GM19397 (cell line): ENCODE results near the gene ARRDC1.
"Not testable (repeated sequence)": the region's sequence is repeated elsewhere in the genome, so short reads cannot be mapped to it uniquely, and the experiment has no call there.

ENCODE experiments used
- ATAC-seq: cut with Tn5 transposase; IDR thresholded peaks from one replicate; pipeline ENCODE4 v1.9.1; 2021; ENCODE audit warnings: mild to moderate bottlenecking, moderate library complexity; ENCODE audit not compliant: unreplicated experiment

The ARRDC1 gene

DNA sequence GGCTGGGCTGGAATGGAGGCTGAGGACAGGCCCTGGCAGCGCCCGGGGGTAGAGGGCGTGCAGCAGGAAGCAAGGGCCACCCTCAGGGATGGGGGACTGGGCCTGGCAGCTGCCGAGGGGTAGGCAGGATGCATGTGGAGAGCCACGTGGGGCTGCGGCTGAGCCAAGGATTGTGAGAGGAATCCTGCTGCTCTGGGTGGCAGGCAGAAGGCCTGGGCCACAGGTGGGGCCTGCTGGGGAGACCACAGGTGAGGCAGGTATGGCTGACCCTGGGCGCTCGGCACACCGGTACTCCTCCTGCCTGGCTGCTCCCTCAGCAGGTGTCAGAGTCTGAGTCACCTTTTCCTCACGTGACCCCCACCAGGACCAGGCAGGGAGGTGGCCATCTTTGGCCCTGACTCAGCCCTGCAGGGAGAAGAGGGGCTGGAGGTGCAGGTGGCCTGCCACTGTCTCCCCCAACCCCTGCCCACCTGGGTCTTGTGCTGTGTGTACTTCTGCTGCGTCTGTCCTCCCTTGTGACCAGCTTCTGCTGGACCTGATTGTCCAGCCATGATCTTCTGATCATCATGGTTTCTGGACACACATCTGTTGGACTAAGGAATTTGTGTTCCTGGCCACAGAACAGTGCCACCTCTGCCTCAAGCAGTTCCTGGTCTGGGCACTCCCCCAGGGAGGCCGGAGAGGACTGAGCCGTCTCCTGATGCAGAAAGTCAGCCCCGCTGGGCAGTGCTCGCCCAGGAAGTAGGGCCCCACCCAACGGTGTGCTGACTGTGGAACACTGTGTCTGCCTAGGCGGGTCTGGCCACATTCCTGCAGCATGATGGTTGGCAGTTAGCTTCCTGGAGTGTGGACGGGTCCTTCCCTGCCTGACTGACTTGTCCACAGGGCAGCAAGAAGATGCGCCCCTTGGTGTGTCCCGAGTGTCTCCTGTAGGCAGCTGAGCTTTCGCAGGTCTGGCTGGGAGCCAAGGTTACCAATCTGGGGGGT, 6.4 kb downstream of the ARRDC1 start:
- no peak for ATAC-seq

DNA sequence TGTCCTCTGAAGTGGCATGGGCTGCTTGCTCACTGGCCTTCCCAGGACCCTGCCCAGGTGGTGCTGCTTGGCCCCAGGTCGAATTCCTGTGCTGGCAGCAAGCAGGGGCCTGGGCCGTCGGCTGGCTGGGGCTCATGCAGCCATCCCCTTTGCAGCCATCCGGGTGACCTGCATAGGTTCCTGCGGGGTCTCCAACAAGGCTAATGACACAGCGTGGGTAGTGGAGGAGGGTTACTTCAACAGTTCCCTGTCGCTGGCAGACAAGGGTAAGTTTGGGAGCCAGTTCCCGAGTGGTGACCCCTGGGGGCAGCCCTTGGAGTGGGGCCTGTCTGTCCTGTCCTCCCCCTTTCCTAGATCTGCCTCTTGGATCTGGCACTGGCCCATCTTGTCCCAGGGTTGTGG, 7.3 kb downstream of the ARRDC1 start:
- ATAC-seq = no peak

DNA sequence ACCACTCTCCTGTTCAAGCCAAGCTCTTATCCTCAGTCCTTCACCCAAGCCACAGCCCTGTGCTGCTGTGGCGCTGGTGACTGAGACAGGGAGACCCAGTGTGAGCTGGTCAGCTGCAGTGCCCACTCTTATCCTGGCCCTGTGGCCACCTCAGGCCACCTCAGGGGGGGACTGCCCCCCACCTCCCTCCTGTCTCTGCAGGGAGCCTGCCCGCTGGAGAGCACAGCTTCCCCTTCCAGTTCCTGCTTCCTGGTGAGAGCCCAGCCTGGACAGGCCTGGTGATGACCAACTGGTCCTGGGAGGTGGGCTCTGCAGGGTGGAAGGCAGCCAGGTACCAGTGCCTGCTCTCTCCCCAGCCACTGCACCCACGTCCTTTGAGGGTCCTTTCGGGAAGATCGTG, 7.8 kb downstream of the ARRDC1 start:
- no peak for ATAC-seq

DNA sequence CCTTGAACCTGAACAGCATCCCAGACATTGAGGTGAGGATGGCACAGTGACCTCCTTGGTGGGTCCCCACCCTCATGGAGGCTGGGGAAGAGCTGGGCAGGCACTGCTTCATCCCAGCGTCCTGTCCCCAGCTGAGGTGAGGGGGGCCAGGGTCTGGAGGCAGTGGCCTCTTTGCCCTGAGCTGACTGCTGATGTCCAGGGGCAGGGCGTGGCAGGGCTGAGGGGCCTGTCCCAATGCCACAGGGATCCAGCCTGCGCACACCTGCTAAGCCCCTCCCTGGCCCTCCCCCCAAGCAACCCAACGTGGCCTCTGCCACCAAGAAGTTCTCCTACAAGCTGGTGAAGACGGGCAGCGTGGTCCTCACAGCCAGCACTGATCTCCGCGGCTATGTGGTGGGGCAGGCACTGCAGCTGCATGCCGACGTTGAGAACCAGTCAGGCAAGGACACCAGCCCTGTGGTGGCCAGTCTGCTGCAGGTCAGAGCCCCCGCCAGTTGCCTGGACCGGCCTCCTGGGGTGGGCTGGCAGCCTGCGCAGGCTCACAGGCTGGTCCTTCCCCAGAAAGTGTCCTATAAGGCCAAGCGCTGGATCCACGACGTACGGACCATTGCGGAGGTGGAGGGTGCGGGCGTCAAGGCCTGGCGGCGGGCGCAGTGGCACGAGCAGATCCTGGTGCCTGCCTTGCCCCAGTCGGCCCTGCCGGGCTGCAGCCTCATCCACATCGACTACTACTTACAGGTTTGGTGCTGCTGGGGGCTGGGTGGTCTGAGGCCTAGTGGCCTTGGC, 8.4 kb downstream of the ARRDC1 start:
- ATAC-seq = no peak

DNA sequence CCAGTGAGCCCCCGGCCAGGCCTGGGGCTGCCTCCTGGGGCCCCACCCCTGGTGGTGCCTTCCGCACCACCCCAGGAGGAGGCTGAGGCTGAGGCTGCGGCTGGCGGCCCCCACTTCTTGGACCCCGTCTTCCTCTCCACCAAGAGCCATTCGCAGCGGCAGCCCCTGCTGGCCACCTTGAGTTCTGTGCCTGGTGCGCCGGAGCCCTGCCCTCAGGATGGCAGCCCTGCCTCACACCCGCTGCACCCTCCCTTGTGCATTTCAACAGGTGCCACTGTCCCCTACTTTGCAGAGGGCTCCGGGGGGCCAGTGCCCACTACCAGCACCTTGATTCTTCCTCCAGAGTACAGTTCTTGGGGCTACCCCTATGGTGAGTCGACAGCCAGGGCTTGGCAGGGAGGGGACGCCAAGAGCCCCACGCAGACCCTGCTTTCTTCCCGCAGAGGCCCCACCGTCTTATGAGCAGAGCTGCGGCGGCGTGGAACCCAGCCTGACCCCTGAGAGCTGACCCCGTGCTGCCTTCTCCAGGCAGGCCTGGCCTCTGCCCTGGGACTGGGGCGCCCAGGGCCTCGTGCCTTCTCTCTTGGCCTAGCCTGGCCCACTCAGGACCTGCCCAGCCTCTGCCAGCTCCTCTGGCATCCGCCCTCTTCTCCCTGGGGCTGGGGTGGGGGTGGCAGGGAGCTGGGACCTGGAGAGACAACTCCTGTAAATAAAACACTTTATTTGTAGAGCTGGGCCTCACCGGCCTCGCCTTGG, 9.3 kb downstream of the ARRDC1 start:
- no peak for ATAC-seq

DNA sequence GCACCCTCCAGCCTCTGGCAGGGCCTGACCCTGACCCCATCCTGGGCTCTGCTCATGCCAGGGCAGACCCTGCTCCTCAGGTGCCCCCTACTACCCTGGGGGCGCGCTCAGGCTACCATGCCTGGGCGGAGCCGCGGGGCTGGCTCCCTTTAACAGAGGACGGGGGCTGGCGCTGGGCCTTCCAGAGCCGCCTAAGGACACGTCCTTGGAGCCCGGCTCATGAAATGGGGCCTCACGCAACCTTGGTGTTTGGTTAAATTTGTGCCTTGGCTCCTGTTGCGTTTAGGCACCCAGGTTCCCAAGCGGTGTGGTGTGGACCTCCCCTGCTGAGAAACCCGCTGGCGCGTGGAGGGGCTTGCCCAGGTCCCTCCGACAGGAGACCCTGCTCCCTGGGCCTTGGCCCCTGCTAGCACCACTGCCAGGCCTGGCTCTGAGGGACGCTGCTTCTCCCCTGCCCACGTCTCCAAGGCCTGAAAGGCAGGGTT, 9.9 kb downstream of the ARRDC1 start:
- ATAC-seq = no peak

DNA sequence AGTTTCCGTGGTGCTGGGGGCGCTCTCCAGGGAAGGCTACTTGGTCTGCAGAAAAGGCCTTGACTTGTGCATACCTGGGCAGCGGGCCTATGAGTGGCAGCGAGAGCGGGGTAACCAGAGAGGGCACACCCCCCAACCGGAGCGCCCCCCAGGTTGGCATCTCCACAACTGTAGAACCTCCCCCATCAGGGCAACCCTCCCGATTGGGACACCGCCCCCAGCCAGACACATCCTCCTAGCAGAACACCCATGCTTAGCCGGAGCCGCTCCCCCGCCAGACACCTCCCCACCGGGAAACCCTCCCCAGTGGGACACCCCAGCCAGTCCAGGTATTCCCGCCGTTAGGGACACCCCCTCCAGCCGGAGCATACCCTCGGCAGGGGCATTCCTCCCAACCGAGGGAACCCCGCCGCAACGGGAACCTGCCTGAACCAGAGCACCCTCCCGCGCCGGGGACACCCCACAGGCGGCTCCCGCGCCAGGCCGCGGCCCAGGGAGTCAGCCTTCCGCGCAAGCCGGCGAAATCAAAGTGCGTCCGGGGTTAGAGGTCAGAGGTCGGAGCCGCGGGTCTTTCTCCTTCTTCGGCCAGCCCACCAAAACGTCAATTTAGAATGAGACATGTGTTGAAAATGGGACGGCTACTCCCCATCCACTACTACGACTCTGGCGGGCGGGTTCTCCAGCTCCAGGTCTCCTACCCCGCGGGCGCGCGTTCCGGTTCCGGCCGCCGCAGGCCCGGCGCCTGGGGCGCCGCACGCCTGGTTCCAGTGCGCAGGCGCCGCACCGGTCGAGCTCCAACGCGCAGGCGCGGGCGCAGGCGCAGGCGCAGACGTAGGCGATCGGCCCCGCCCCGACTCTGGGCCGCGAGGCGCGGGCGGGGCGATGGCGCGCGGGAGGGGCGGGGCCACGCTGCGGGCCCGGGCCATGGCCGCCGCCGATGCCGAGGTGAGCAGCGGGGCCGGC, 12.9 kb downstream of the ARRDC1 start, which contains the start of gene EHMT1:
Gene EHMT1 (plus strand): TSS at position 901 of the 963 bp plus-strand sequence. CDS start 24 bp downstream, at position 925.
- ATAC-seq = peak; percentile 75

DNA sequence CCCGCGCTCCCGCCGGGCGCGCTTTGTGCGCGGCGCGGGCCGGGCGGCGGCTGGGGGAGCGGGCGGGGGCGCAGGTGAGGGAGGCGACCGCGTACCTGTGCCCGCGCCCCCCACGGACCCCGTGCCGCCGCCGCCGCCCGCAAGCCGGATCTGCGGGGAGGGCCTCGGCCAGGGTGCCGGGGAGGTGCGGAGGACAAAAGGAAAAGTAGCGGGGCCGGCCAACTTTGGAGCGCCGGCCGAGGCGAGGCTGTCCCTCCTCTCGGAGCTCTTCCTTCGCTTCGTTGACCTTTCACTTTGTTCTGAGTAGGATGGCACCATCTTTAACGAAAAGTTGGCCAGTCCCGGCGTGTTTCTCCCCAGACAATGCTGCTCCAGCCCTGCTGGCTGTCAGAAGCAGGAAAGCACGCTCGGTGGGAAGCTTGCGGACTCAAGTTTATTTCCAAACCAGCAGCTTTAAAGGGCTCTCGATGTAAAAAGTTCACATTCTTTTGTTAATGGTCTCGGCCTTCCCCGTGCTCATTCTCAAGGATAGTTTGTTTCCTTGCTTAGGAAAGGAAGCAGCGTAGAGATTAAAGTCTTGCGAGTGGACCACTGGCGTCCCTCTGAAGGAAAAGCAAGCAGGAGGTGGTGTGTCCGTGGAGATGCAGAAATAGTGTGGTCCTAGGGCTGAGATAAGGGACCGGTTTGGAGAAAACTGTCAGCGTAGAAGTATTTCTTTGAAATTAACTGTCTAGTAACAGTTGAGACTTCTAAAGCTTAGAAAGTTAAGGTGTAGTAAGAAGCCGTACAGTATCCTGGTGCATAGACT, 14.0 kb downstream of the ARRDC1 start:
- ATAC-seq = peak; percentile 21

DNA sequence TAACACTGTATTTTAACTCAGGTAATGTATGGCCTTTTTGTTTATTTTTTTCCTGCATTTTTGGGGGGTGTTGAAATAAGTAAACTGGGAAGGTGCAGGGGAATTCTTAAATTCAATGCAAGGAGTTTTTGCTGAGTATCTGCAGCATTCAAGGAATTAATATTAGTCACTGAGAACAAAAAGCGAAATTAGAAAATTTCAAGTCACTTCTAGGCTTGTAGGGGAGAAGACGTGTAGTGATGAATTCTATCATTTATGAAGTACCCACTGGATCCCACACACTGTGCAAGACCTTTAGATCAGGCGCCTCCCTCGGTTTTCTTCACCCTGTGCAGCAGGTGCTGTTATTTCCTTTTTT, 14.5 kb downstream of the ARRDC1 start:
- no peak for ATAC-seq

DNA sequence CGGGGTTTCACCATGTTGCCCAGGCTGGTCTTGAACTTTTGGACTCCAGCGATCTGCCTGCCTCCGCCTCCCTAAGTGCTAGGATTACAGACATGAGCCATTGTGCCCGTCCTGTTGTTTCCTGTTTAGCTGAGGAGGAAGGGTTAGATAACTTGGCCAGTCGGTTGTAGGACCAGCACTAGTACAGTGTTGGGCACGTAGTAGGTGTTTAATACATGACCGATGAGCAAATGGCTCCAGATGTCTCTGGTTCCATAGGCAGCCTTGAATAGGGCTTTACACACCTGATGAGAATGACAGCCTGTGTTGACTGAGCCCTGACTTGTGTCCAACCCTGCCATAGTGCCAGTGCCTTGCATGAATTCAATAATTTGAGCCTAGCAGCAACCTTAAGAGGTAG, 15.1 kb downstream of the ARRDC1 start:
- no peak for ATAC-seq

DNA sequence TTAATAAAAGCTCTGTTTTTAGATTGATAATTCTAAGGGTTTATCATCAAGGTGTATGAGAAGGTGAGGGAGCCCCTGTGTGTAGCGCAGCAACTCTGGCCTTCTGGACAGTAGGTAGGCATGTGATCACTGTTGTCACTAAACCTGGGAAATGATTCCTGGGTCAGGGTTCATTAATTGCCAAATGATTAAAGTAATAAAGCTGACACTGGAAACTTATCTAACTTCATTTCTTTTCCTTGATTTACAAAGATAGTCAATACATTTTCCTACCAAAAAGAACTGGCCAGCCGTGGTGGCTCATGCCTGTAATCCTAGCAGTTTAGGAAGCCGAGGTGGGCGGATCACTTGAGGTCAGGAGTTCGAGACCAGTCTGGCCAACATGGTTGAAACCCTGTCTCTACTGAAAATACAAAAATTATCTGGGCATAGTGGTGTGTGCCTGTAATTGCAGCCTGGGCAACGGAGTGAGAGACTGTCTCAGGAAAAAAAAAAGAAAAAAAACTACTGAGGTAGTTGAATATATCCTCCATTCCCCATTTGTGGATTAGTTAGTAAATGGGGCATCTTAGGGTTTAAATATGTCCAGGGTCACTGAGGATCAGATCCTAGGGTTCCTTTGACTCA, 15.8 kb downstream of the ARRDC1 start:
- ATAC-seq = no peak

DNA sequence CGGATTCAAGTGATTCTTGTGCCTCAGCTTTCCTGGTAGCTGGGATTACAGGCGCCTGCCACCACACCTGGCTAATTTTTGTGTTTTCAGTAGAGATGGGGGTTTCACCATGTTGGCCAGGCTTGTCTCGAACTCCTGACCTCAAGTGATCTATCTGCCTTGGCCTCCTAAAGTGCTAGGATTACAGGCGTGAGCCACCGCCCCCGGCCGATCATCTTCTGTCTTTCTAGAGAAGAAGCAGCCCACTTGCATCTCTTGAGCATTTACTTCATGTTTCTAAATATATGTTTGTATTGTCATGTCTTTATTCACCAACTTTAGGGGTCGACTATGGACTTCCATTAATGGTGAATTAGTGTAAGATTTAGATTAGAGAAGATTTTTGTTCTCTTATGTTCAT, 16.7 kb downstream of the ARRDC1 start:
- not testable (repeated sequence) for ATAC-seq

DNA sequence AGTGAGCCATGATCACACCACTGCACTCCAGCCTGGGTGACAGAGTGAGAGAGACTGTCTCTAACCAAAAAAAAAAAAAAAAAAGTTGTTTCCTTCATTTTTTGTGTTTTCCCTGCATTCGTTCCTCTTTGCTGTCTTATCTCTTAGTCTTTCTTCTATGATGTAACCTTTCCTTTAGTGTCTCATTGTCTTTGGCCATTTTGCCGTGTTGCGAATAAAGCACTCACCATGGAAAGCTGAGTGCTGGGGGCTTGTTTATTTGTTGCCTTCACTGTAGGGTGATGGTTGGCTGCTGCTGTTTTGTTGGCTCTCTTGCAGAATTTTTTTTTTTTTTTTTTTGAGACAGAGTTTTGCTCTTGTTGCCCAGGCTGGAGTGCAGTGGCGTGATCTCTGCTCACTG, 21.0 kb downstream of the ARRDC1 start:
- no peak for ATAC-seq

DNA sequence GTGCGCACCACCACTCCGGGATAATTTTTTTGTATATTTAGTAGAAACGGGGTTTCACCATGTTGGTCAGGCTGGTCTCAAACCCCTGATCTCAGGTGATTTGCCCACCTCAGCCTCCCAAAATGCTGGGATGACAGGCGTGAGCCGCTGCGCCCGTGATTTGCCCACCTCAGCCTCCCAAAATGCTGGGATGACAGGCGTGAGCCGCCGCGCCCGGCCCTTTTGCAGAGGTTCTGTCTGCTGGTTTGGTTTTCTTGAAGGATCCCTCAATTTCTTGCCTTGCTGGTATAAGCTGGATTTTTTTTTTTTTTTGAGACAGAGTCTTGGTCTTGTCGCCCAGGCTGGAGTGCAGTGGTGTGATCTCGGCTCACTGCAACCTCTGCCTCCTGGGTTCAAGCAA, 21.9 kb downstream of the ARRDC1 start:
- not testable (repeated sequence) for ATAC-seq

DNA sequence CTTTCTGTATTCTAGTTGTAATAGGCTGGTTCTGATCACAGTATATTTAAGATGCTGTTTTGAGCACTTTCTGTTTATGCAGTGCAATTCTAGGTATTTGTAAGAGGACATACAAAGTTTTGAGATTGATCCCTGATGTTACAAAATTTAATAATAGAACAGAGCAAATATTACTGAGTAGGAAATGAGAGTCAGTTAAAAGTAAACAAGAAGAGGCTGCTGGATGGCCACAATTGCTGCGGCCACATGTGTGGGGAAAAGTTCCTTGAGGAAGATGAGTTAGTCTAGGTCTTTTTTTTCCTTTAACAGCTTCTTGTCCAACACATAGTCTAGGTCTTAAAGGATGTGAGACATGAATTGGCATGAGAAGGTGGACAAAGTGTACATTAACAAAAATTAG, 24.6 kb downstream of the ARRDC1 start:
- no peak for ATAC-seq

DNA sequence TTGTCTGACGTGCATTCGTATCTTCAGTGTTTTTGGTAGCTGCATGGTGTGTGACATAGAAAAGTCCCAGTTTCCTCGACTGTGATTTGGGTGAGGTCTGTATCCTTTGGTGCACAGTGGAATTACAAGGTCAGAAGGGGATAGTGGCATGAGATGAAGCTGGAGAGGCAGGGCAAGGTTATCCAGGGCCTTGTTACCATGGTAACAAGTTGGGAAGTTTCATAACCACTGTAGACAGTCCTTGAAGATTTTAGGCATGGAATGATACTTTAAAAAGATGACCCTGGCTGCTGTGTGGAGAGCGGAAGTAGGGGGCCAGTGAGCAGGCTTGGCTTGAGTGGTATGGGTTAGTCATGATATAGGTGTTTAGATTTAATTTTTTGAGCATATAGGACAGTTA, 25.2 kb downstream of the ARRDC1 start:
- ATAC-seq = no peak

DNA sequence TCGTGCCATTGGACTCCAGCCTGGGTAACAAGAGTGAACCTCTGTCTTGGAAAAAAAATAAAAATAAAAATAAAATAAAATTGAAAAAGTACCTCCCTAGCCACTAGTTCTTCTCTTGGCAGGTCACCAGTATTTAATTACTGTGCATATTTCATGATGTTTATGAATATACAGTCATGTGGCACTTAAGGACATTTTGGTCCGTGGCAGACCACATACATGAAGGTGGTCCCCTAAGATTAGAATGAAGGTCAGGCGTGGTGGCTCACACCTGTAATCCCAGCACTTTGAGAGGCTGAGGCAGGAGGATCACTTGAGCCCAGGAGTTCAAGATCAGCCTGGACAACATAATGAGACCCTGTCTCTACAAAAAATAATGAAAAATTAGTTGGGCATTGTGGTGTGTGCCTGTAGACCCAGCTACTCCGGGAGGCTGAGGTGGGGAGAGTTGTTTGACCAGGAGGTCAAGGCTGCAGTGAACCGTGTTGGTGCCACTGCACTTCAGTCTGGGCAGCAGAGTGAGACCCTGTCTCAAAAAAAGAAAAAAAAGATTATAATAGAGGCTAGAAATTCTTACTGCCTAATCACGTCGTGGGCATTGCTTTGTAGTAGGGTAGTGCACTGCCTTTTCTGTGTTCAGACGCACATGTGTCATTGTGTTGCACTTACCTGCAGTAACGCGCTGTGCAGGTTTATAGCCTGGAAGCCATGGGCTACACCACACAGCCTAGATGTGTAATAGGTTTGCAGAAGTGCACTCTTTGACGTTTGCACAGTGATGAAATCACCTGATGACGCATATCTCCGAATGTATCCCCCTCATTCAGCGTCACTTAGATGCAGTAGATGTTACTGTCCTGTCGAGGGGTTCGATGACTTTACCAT, 26.1 kb downstream of the ARRDC1 start:
- ATAC-seq = no peak
